ENCODE results near the gene CIB4. TPM values are rescaled to one million over a fixed set of nuclear protein-coding genes. Genes with fewer than 3 reads are reported as not detected.

The CIB4 gene
- not detected in 2 replicates for total RNA-seq

- no peak for DNase-seq (ENCODE audit: low read depth, low spot score)
Measured at GRCh38 chr2:26640781-26641564, at the start of gene CIB4. TSS of gene CIB4 (minus strand) at chr2:26641366. CDS start at chr2:26641314, 52 bp downstream.

GRCh38 chr2:26687801-26688200 is 46.6 kb upstream of the CIB4 start:
- DNase-seq (ENCODE audit: low read depth, low spot score): no peak

GRCh38 chr2:26687328-26687727 is 46.2 kb upstream of the CIB4 start:
- DNase-seq (ENCODE audit: low read depth, low spot score): no peak

GRCh38 chr2:26685989-26686839 is 45.0 kb upstream of the CIB4 start:
- DNase-seq (ENCODE audit: low read depth, low spot score): no peak

GRCh38 chr2:26685341-26685740 is 44.2 kb upstream of the CIB4 start:
- DNase-seq (ENCODE audit: low read depth, low spot score): no peak

- DNase-seq (ENCODE audit: low read depth, low spot score): no peak
Measured at GRCh38 chr2:26683583-26683982, 42.4 kb upstream of the CIB4 start.

- no peak for DNase-seq (ENCODE audit: low read depth, low spot score)
Measured at GRCh38 chr2:26682155-26682554, 41.0 kb upstream of the CIB4 start.

- no peak for DNase-seq (ENCODE audit: low read depth, low spot score)
Measured at GRCh38 chr2:26681656-26682055, 40.5 kb upstream of the CIB4 start.

GRCh38 chr2:26679867-26680266 is 38.7 kb upstream of the CIB4 start:
- no peak for DNase-seq (ENCODE audit: low read depth, low spot score)

GRCh38 chr2:26678035-26678434 is 36.9 kb upstream of the CIB4 start:
- no peak for DNase-seq (ENCODE audit: low read depth, low spot score)

GRCh38 chr2:26675651-26676255 is 34.6 kb upstream of the CIB4 start:
- DNase-seq (ENCODE audit: low read depth, low spot score): no peak

- no peak for DNase-seq (ENCODE audit: low read depth, low spot score)
Measured at GRCh38 chr2:26674771-26675170, 33.6 kb upstream of the CIB4 start.

GRCh38 chr2:26674002-26674751 is 33.0 kb upstream of the CIB4 start:
- no peak for DNase-seq (ENCODE audit: low read depth, low spot score)

GRCh38 chr2:26672818-26673393 is 31.7 kb upstream of the CIB4 start:
- DNase-seq (ENCODE audit: low read depth, low spot score): no peak

GRCh38 chr2:26672112-26672817 is 31.1 kb upstream of the CIB4 start:
- DNase-seq (ENCODE audit: low read depth, low spot score): no peak

GRCh38 chr2:26671691-26672090 is 30.5 kb upstream of the CIB4 start:
- no peak for DNase-seq (ENCODE audit: low read depth, low spot score)

GRCh38 chr2:26670931-26671460 is 29.8 kb upstream of the CIB4 start:
- DNase-seq (ENCODE audit: low read depth, low spot score): no peak

GRCh38 chr2:26670171-26670570 is 29.0 kb upstream of the CIB4 start:
- DNase-seq (ENCODE audit: low read depth, low spot score): no peak

- DNase-seq (ENCODE audit: low read depth, low spot score): no peak
Measured at GRCh38 chr2:26668856-26669750, 27.9 kb upstream of the CIB4 start.

All from pulmonary artery endothelial cell (primary cell).